HL-60/S4 treated with retinoic acid at 250 ng/mL for 4 days and 3 days (cell line): ENCODE data around the gene MAST4.

Source experiments
- in situ Hi-C: fragments of 300-500 bp; cut with MboI; formaldehyde crosslinking; loops from 2 replicates; pipeline ENCODE4 v1.7.0; 2022; ENCODE audit warnings: low sequenced_read_pairs

MAST4 gene

GRCh38 chr5:66595756-66596635, at the start of gene MAST4:
MAST4 (plus strand) TSS chr5:66596393; CDS start chr5:66596656, 263 bp downstream.
- in situ Hi-C loops: no loop called here

- in situ Hi-C loops: no loop called here
Measured at GRCh38 chr5:66546541-66546940, 49.7 kb upstream of the MAST4 start.

GRCh38 chr5:66551338-66551737, 44.9 kb upstream of the MAST4 start:
- in situ Hi-C loops: no loop called here

- in situ Hi-C loops: no loop called here
Measured at GRCh38 chr5:66551945-66552344, 44.2 kb upstream of the MAST4 start.

GRCh38 chr5:66553368-66553912, 42.8 kb upstream of the MAST4 start:
- in situ Hi-C loops: no loop called here

GRCh38 chr5:66553916-66554575, 42.1 kb upstream of the MAST4 start:
- in situ Hi-C loops: no loop called here

GRCh38 chr5:66554884-66555283, 41.3 kb upstream of the MAST4 start:
- in situ Hi-C loops: no loop called here

GRCh38 chr5:66558560-66558959, 37.6 kb upstream of the MAST4 start:
- in situ Hi-C loops: no loop called here

- in situ Hi-C loops: no loop called here
Measured at GRCh38 chr5:66560371-66560770, 35.8 kb upstream of the MAST4 start.

- in situ Hi-C loops: no loop called here
Measured at GRCh38 chr5:66561256-66561990, 34.8 kb upstream of the MAST4 start.

- in situ Hi-C loops: no loop called here
Measured at GRCh38 chr5:66565878-66566277, 30.3 kb upstream of the MAST4 start.

GRCh38 chr5:66567474-66567873, 28.7 kb upstream of the MAST4 start:
- in situ Hi-C loops: no loop called here

- in situ Hi-C loops: no loop called here
Measured at GRCh38 chr5:66570201-66570600, 26.0 kb upstream of the MAST4 start.

- in situ Hi-C loops: no loop called here
Measured at GRCh38 chr5:66573733-66574132, 22.5 kb upstream of the MAST4 start.

GRCh38 chr5:66582499-66583165, 13.6 kb upstream of the MAST4 start:
- in situ Hi-C loops: no loop called here

GRCh38 chr5:66585291-66585690, 10.9 kb upstream of the MAST4 start:
- in situ Hi-C loops: no loop called here

GRCh38 chr5:66587771-66588170, 8.4 kb upstream of the MAST4 start:
- in situ Hi-C loops: no loop called here

- in situ Hi-C loops: no loop called here
Measured at GRCh38 chr5:66596636-66597182, 516 bp downstream of the MAST4 start.

- in situ Hi-C loops: no loop called here
Measured at GRCh38 chr5:66597183-66597757, 1.1 kb downstream of the MAST4 start.

- in situ Hi-C loops: no loop called here
Measured at GRCh38 chr5:66602621-66603020, 6.4 kb downstream of the MAST4 start.
